MCF 10A (cell line): ENCODE data around the gene FCHSD2. TPM values are rescaled to one million over a fixed set of nuclear protein-coding genes. Genes with fewer than 3 reads are reported as not detected.

Experiments
- BruUV-seq: library from RNA; stranded (reverse); fragments of 400-500 nt; replicated peaks from 2 replicates; lab custom pipeline; 2021; lab: Mats Ljungman, UMichigan
- CTCF ChIA-PET: fragments of 300-600 bp; sonication (Branson Sonifier 250); formaldehyde crosslinking; extraction: SDS; loops from one replicate; lab custom pipeline; 2021; ENCODE audit warnings: antibody characterized with exemption, inconsistent platforms; lab: Yijun Ruan, JAX
- POLR2A ChIA-PET: fragments of 300-600, 350-650 bp; sonication (Branson Sonifier 250); formaldehyde crosslinking; extraction: SDS; loops from one replicate; lab custom pipeline; 2020; ENCODE audit warnings: antibody characterized with exemption, inconsistent platforms; lab: Yijun Ruan, JAX
- DNase-seq: peaks from one replicate; pipeline ENCODE4 v3.0.0-alpha.2; 2018; ENCODE audit not compliant: unreplicated experiment
- H3K27ac Mint-ChIP-seq: one replicate; pipeline ENCODE4 v1.8.0; 2022; ENCODE audit warnings: mild to moderate bottlenecking, low read depth, mixed read lengths; ENCODE audit not compliant: unreplicated experiment
- H3K27me3 Mint-ChIP-seq: one replicate; pipeline ENCODE4 v1.8.0; 2022; ENCODE audit warnings: mixed read lengths; ENCODE audit not compliant: insufficient read depth, unreplicated experiment
- H3K36me3 Mint-ChIP-seq: one replicate; pipeline ENCODE4 v1.8.0; 2022; ENCODE audit warnings: mild to moderate bottlenecking, moderate library complexity, mixed read lengths; ENCODE audit not compliant: insufficient read depth, unreplicated experiment
- H3K4me1 Mint-ChIP-seq: one replicate; pipeline ENCODE4 v1.8.0; 2022; ENCODE audit warnings: mixed read lengths; ENCODE audit not compliant: insufficient read depth, unreplicated experiment
- H3K4me3 Mint-ChIP-seq: one replicate; pipeline ENCODE4 v1.8.0; 2022; ENCODE audit warnings: mild to moderate bottlenecking, moderate library complexity, mixed read lengths; ENCODE audit not compliant: unreplicated experiment
- H3K9me3 Mint-ChIP-seq: one replicate; pipeline ENCODE4 v1.8.0; 2022; ENCODE audit warnings: mixed read lengths; ENCODE audit not compliant: unreplicated experiment
- CTCF ChIP-seq: fragments of 200-600 bp; IDR thresholded peaks from one replicate; pipeline ENCODE4 v1.8.0; 2022; ENCODE audit warnings: antibody characterized with exemption, mild to moderate bottlenecking; ENCODE audit not compliant: unreplicated experiment
- intact Hi-C: fragments of 100-400 bp; cut with micrococcal nuclease; formaldehyde crosslinking; loops from 2 replicates; pipeline ENCODE4 v1.14.1; 2022
- total RNA-seq: library from RNA; stranded (reverse); gene quantifications from 2 replicates; pipeline ENCODE4 v1.2.3, GENCODE V29; 2022

Gene FCHSD2
- total RNA-seq, 1 experiment from 2014 or later, result 12.8 TPM

GRCh38 chr11:73173755-73174494 lies 31.8 kb upstream of the FCHSD2 start:
- intact Hi-C loops, result no loop called here
- BruUV-seq, result no TSS peak
- Mint-ChIP-seq H3K9me3 (no peaks in the 10 kb centered on the region), H3K36me3 (no peaks in the 10 kb centered on the region), H3K27me3 (no peaks in the 10 kb centered on the region), H3K4me3 (no peak overlapping the region), H3K4me1 (no peaks in the 10 kb centered on the region), H3K27ac (no peak overlapping the region)
- ChIA-PET CTCF (interaction anchor here (0.7 to 1.2 kb wide), 3 partner anchors 249 to 342 kb away, joined by 4 to 7 read pairs (median 6); no protein-coding TSS in a partner anchor), POLR2A (no interaction called here)
- no peak for DNase-seq
- TF ChIP-seq CTCF, result no peak

GRCh38 chr11:73172992-73173656 lies 31.0 kb upstream of the FCHSD2 start:
- no peak overlapping the region for H3K27ac Mint-ChIP-seq
- no peak for DNase-seq
- H3K27me3 Mint-ChIP-seq, result no peaks in the 10 kb centered on the region
- no TSS peak for BruUV-seq
- CTCF ChIA-PET, result interaction anchor here (1.1 to 1.2 kb wide), 2 partner anchors 248 to 341 kb away, joined by 4 to 7 read pairs; no protein-coding TSS in a partner anchor
- intact Hi-C loops, result no loop called here
- H3K36me3 Mint-ChIP-seq, result no peaks in the 10 kb centered on the region
- POLR2A ChIA-PET, result no interaction called here
- H3K9me3 Mint-ChIP-seq, result no peaks in the 10 kb centered on the region
- no peaks in the 10 kb centered on the region for H3K4me1 Mint-ChIP-seq
- TF ChIP-seq CTCF, result no peak
- no peak overlapping the region for H3K4me3 Mint-ChIP-seq

GRCh38 chr11:73171436-73172161 lies 29.5 kb upstream of the FCHSD2 start:
- CTCF ChIA-PET, result interaction anchor here (0.7 kb wide), 1 partner anchor 1807 kb away, joined by 3 read pairs; no protein-coding TSS in a partner anchor
- intact Hi-C loops, result no loop called here
- no peak for TF ChIP-seq CTCF
- Mint-ChIP-seq H3K36me3 (no peaks in the 10 kb centered on the region), H3K27me3 (no peaks in the 10 kb centered on the region), H3K4me3 (no peak overlapping the region), H3K9me3 (no peaks in the 10 kb centered on the region), H3K27ac (no peak overlapping the region), H3K4me1 (no peaks in the 10 kb centered on the region)
- DNase-seq, result no peak
- no TSS peak for BruUV-seq
- POLR2A ChIA-PET, result no interaction called here

GRCh38 chr11:73170140-73170539 lies 28.0 kb upstream of the FCHSD2 start:
- no peaks in the 10 kb centered on the region for H3K4me1 Mint-ChIP-seq
- no peak for TF ChIP-seq CTCF
- DNase-seq, result no peak
- BruUV-seq, result no TSS peak
- H3K4me3 Mint-ChIP-seq, result no peak overlapping the region
- no peaks in the 10 kb centered on the region for H3K9me3 Mint-ChIP-seq
- ChIA-PET CTCF (interaction anchor here (0.8 to 1.8 kb wide), 2 partner anchors 7 to 38 kb away, joined by 3 to 5 read pairs; no protein-coding TSS in a partner anchor), POLR2A (no interaction called here)
- no peaks in the 10 kb centered on the region for H3K36me3 Mint-ChIP-seq
- intact Hi-C loops, result no loop called here
- H3K27me3 Mint-ChIP-seq, result no peaks in the 10 kb centered on the region
- H3K27ac Mint-ChIP-seq, result no peak overlapping the region
